Pancreas (tissue), 10 donors: ENCODE data around the gene GPAT3. TPM values are rescaled to one million over a fixed set of nuclear protein-coding genes. Genes with fewer than 3 reads are reported as not detected.
"Not testable (repeated sequence)": the region's sequence is repeated elsewhere in the genome, so short reads cannot be mapped to it uniquely, and the experiment has no call there.

Experiments
- ATAC-seq, 4 donors: fragments of 200-7000 bp; cut with Tn5 transposase; one replicate each; pipeline versions ENCODE4 v1.8.0 to v1.9.1; 2020; ENCODE audit warnings: mild to moderate bottlenecking in 4 of 4, moderate library complexity in 4 of 4
- DNase-seq, 6 donors: peaks; one replicate each; pipeline ENCODE4 v3.0.0-alpha.2; 2020
- FAIRE-seq: peaks from 2 replicates; lab custom pipeline; 2012; peaks lifted over from hg19 to GRCh38; lab: Jason Lieb, UNC
- H3K27ac ChIP-seq, 4 donors: fragments of 200-600 bp; sonication (generic); 1 replicate in 3 of 4; 2 replicates in 1 of 4; pipeline versions ENCODE4 v1.5.0 to v1.8.0; 2020
- H3K27me3 ChIP-seq, 4 donors: fragments of 200-600 bp; one replicate each; pipeline ENCODE4 v1.8.0; 2021
- H3K36me3 ChIP-seq, 3 donors: fragments of 200-600 bp; sonication (generic) in 1 of 3; one replicate each; pipeline versions ENCODE4 v1.5.0 to v1.8.0; 2020 to 2021
- H3K4me1 ChIP-seq, 3 donors: fragments of 200-600 bp; one replicate each; pipeline ENCODE4 v1.8.0; 2021
- H3K4me3 ChIP-seq, 4 donors: fragments of 200-600 bp; sonication (generic) in 2 of 4; one replicate each; pipeline versions ENCODE4 v1.5.0 to v1.8.0; 2020 to 2021
- H3K9me3 ChIP-seq, 4 donors: fragments of 200-600 bp; one replicate each; pipeline ENCODE4 v1.8.0; 2021
- CTCF ChIP-seq, 4 donors: fragments of 200-600 bp; sonication (generic) in 3 of 4; IDR thresholded peaks; one replicate each; pipeline versions ENCODE4 v1.5.0 to v1.8.0; 2021; ENCODE audit warnings: antibody characterized with exemption in 4 of 4
- WGBS, 2 donors: extraction: QIAGEN DNeasy Blood & Tissue Kit; methylation state at CpG; one replicate each; pipeline ENCODE4 v1.1.7; 2013; 5-methylcytosine and 5-hydroxymethylcytosine counted together
- intact Hi-C, 3 donors: fragments of 100-400 bp; cut with DNase I; formaldehyde crosslinking; loops; one replicate each; pipeline versions ENCODE4 v1.11.1 to v1.14.2; 2022
- polyA plus RNA-seq, 2 donors: library from polyadenylated mRNA; stranded (reverse); fragments of 200-250 nt; gene quantifications; one replicate each; pipeline ENCODE4 v1.2.3, GENCODE V29; 2013
- total RNA-seq, 6 donors: library from RNA; stranded (reverse); fragmentation: NEBNext Ultra II Directional in 4 of 6; extraction: Animal tissue kit (Norgen Biotek cat#: 25700) in 4 of 6; gene quantifications; one replicate each; pipeline versions ENCODE4 v1.2.1 to v1.2.4, GENCODE V29; 2021 to 2023
- donor health status: healthy with polysubstance abuse.
- donor health status: DM: no; HTN: no; CAD: no; lungs with moderate emphysema.
- donor health status: DM: no; HTN: no; CAD: no.
- donor health status: control.
- donor health status: control.
- donor health status: Bipolar disorder and iron deficiency.
- donor health status: DM: yes; HTN: yes; CAD: no.
- donor health status: DM: no; HTN: no; CAD: no.
- donor health status: DM: no; HTN: no; CAD: no.
- donor health status: DM: yes; HTN: yes; CAD: no.

The GPAT3 gene
- 1 to 10 TPM in 3 of 6 donors, under 1 TPM in 3; 0.23 to 2.0 (median 0.99) TPM for total RNA-seq
- polyA plus RNA-seq = 1 to 10 TPM in 1 of 2 donors, under 1 TPM in 1; 0.99 to 2.0 TPM

- Histone ChIP-seq H3K36me3 (no peaks in the 10 kb centered on the region), H3K27ac (peak within 1 kb of the TSS in 3 of 4 donors; percentile 7 to 69 (median 36)), H3K4me3 (peak within 1 kb of the TSS; percentile 55 to 80 (median 64)), H3K27me3 (no peaks in the 10 kb centered on the region), H3K9me3 (no peaks in the 10 kb centered on the region), H3K4me1 (no peaks in the 10 kb centered on the region)
- TF ChIP-seq CTCF (IDR thresholded peaks at IDR 0.05) = no peak
- peak; percentile 75 to 91 (median 88) for DNase-seq
- no peak for FAIRE-seq
- WGBS, 2 donors = 0 to 1% methylated on average over 50 to 63 of the region's 63 CpGs
- intact Hi-C loops = no loop called here
- ATAC-seq = peak; percentile 91 to 96 (median 94)
Measured at GRCh38 chr4:83535520-83536361, at the start of gene GPAT3. Gene GPAT3 (plus strand): TSS chr4:83536108. CDS start chr4:83536623, 515 bp downstream.

GRCh38 chr4:83486457-83487129 is 49.3 kb upstream of the GPAT3 start:
- no peak for FAIRE-seq
- WGBS, 2 donors = 79 to 85% methylated on average over 3 of the region's 3 CpGs
- intact Hi-C loops = no loop called here
- peaks cover 0 to 5% (median 0%) of the 10 kb centered on the region in 3 donors for H3K4me1 ChIP-seq
- no peak overlapping the region for H3K4me3 ChIP-seq
- H3K9me3 ChIP-seq = no peaks in the 10 kb centered on the region
- ATAC-seq = no peak
- TF ChIP-seq CTCF (IDR thresholded peaks at IDR 0.05) = no peak
- no peak overlapping the region for H3K27ac ChIP-seq
- no peak for DNase-seq
- H3K27me3 ChIP-seq = no peaks in the 10 kb centered on the region
- no peaks in the 10 kb centered on the region for H3K36me3 ChIP-seq

- no peak for TF ChIP-seq CTCF (IDR thresholded peaks at IDR 0.05)
- Histone ChIP-seq H3K36me3 (no peaks in the 10 kb centered on the region), H3K4me3 (no peak overlapping the region), H3K27ac (no peak overlapping the region), H3K4me1 (peaks cover 0 to 5% (median 0%) of the 10 kb centered on the region in 3 donors), H3K9me3 (no peaks in the 10 kb centered on the region), H3K27me3 (no peaks in the 10 kb centered on the region)
- intact Hi-C loops = no loop called here
- no peak for DNase-seq
- no peak for ATAC-seq
- 14 to 17% methylated on average over 1 of the region's 1 CpG for whole genome bisulfite sequencing, 2 donors
- FAIRE-seq = no peak
Measured at GRCh38 chr4:83489711-83490326, 46.1 kb upstream of the GPAT3 start.

- FAIRE-seq = peak; percentile 54
- Histone ChIP-seq H3K4me3 (no peak overlapping the region), H3K4me1 (no peaks in the 10 kb centered on the region), H3K27ac (no peak overlapping the region), H3K36me3 (no peaks in the 10 kb centered on the region), H3K9me3 (no peaks in the 10 kb centered on the region), H3K27me3 (no peaks in the 10 kb centered on the region)
- peak in 3 of 4 donors; percentile 19 to 55 (median 32) for TF ChIP-seq CTCF (IDR thresholded peaks at IDR 0.05)
- intact Hi-C loops = no loop called here
- peak in 2 of 4 donors; percentile 63 to 70 for ATAC-seq
- 0 to 2% methylated on average over 1 of the region's 1 CpG for WGBS, 2 donors
- no peak for DNase-seq
Measured at GRCh38 chr4:83490876-83491450, 44.9 kb upstream of the GPAT3 start.

- FAIRE-seq, intact Hi-C loops: not testable (repeated sequence)
Measured at GRCh38 chr4:83496085-83496917, 39.6 kb upstream of the GPAT3 start.

More at GRCh38 chr4:83496085-83496917, 39.6 kb upstream of the GPAT3 start:
- H3K27ac ChIP-seq, ATAC-seq, DNase-seq, H3K27me3 ChIP-seq, H3K9me3 ChIP-seq, H3K4me1 ChIP-seq, H3K4me3 ChIP-seq, H3K36me3 ChIP-seq: not testable (repeated sequence)
- 84 to 86% methylated on average over 8 of the region's 8 CpGs for WGBS, 2 donors
